ENCODE results near the gene FADS1.

FADS1 gene

GRCh38 chr11:61756147-61756451, 60.7 kb downstream of the FADS1 start:
- DNase-seq = no peak

- DNase-seq = no peak
These were observed 62.0 kb downstream of the FADS1 start for GRCh38 chr11:61754534-61755482.

DNA sequence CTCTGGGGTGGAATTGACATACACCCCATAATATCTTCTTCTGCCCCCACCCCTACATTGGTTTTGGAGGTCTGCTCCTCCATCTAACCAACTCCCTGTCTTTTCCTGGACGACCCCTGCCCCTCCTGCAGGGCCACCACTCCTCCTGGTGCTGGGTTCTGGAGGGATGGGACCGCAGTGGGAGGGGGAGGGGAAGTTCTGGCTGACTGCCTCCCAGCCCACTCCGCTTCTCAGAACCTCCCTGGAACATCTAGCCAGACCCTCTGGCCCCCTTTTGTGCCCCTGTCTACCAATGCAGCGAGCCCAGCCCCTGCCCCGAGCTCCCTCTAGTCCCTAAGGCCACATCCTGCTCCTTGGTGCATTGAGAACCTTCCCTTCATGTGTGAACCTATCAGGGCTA, 63.1 kb downstream of the FADS1 start:
- DNase-seq = no peak

DNA sequence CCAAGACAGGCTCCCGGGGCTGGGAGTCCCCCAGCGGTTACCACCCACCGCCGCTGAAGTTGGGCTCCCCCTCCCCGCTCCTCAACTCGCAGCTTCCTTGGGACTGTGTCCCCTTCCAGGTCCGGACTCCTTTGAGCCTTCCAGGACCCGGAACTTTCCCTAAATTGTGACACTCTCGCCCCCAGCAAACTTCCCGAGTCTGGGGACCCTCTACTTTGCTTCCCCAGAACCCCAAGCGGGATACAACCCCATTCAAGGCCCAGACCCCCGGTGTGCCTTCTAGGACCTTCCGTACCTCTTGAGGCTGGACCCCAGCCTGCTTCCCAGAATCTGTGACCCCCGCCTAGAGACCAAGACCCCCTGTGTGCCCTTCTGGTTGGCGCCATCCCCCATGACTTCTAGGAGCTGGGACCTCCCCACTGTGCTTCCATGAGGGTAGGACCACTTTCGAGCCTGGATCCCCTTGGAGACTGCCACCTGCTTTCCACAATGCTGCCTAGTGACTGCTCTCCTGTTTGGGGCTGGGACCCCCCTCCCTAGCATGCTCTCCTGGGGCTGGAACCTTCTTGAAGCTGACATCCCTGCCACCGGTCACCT, 63.8 kb downstream of the FADS1 start:
- DNase-seq = no peak

- no peak for DNase-seq
These were observed 64.5 kb downstream of the FADS1 start, which contains the start of gene MYRF for GRCh38 chr11:61752117-61752924. Gene MYRF (plus strand): TSS chr11:61752636. CDS start chr11:61752745, 109 bp downstream.

DNA sequence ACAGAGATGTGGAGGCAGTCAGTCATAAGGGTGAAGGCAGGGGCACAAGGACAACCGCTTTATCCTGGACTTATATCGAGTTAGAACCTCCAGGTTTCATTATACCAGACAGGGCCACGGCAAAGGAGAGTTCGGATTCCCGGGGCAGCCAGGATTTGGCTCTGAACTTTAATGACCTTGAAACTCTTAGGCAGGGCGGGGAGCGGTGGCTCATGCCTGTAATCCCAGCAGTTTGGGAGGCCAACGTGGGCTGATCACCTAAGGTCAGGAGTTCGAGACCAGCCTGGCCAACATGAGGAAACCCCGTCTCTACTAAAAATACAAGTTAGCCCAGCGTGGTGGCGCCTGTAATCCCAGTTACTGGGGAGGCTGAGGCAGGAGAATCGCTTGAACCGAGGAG, 65.4 kb downstream of the FADS1 start:
- no peak for DNase-seq

- no peak for DNase-seq
These were observed 66.1 kb downstream of the FADS1 start for GRCh38 chr11:61750631-61751273.
